ENCODE data around the gene TICAM2.

DNA sequence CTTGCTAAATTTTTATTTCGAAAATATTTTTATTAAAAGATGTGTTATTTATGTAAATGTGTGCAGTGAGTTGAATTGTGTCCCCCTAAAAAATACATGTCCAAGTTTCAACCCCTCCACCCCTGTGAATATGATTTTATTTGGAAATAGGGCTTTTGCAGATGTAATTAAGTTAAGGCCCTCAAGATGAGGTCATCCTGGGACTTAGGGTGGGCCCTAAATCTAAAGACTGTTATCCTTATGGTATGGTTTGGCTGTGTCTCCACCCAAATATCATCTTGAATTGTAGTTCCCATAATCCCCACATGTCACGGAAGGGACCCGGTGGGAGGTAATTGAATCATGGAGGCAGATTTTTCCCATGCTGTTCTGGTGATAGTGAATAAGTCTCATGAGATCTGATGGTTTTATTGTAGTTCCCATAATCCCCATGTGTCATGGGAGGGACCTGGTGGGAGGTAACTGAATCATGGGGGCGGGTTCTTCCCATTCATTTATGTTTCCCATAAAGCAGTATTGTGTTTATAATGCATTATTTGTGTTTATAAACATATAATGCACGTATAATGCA, 25.1 kb upstream of the TICAM2 start:
- TF ChIP-seq CTCF (IDR thresholded peaks at IDR 0.05; ENCODE audit: low read length) (no peak), EZH2phosphoT487 (IDR thresholded peaks at IDR 0.05; ENCODE audit: low read length) (no peak)

Measured in MM.1S (cell line).